ENCODE measurements around the gene IFT22. TPM values are rescaled to one million over a fixed set of nuclear protein-coding genes. Genes with fewer than 3 reads are reported as not detected.

IFT22 gene
- total and polyA plus RNA-seq, 7 donors: 7.6 to 38.5 (median 30.7) TPM

DNA sequence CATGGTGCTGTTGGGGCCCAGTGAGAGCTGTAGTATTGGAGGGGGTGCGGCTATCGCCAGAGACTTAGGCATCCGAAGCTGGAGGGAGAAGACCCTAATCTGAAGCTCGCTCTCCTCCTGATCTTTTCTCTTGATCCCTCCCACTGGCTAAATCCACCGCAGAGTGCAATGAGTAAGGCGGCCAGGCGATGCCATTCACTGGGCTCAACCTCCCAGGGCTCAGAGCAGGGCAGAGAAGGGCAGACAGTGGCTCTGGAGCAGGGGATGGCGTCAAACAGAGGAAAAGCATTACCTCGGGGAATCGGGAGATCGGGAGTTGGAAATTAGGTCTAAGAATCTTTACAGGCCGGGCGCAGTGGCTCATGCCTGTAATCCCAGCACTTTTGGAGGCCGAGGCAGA, 18.8 kb upstream of the IFT22 start:
- Histone ChIP-seq H3K27me3 (no peaks in the 10 kb centered on the region), H3K9me3 (no peaks in the 10 kb centered on the region), H3K27ac (no peak overlapping the region), H3K36me3 (no peaks in the 10 kb centered on the region), H3K4me1 (no peaks in the 10 kb centered on the region), H3K4me3 (no peak overlapping the region)
- no peak for DNase-seq
- intact Hi-C loops (cut with DNase I): no loop called here
- no peak for TF ChIP-seq POLR2A (IDR thresholded peaks at IDR 0.05)
- TF ChIP-seq, protein P1, sequence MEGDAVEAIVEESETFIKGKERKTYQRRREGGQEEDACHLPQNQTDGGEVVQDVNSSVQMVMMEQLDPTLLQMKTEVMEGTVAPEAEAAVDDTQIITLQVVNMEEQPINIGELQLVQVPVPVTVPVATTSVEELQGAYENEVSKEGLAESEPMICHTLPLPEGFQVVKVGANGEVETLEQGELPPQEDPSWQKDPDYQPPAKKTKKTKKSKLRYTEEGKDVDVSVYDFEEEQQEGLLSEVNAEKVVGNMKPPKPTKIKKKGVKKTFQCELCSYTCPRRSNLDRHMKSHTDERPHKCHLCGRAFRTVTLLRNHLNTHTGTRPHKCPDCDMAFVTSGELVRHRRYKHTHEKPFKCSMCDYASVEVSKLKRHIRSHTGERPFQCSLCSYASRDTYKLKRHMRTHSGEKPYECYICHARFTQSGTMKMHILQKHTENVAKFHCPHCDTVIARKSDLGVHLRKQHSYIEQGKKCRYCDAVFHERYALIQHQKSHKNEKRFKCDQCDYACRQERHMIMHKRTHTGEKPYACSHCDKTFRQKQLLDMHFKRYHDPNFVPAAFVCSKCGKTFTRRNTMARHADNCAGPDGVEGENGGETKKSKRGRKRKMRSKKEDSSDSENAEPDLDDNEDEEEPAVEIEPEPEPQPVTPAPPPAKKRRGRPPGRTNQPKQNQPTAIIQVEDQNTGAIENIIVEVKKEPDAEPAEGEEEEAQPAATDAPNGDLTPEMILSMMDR (IDR thresholded peaks at IDR 0.05): no peak
- no peak for TF ChIP-seq POLR2AphosphoS5 (IDR thresholded peaks at IDR 0.05)
- no peak for TF ChIP-seq EP300 (IDR thresholded peaks at IDR 0.05)
- 88 to 93% methylated on average over 14 of the region's 14 CpGs for WGBS, 2 donors

DNA sequence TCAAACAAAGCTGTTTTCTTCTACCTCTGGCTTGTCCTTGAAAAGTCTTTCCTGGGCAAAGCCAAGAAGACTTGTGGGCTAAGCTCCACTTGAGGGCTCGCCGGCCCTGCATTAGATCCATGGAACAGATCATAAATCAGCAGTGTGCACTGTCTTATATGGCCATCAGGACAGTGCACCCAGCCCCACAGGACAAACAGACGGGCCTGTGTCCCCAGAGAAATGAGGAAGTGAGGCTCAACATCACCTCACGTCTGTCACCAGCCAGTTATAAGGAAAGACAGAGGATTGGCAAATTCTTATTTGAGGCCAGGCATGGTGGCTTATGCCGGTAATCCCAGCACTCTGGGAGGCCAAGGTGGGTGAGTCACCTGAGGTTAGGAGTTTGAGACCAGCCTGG, 12.3 kb upstream of the IFT22 start:
- intact Hi-C loops (cut with DNase I): no loop called here
- Histone ChIP-seq H3K36me3 (no peaks in the 10 kb centered on the region), H3K27ac (no peak overlapping the region), H3K9me3 (no peaks in the 10 kb centered on the region), H3K27me3 (no peaks in the 10 kb centered on the region), H3K4me1 (no peaks in the 10 kb centered on the region), H3K4me3 (no peak overlapping the region)
- WGBS, 2 donors: 18 to 48% methylated on average over 5 of the region's 5 CpGs
- TF ChIP-seq, protein P1 (IDR thresholded peaks at IDR 0.05): no peak
- no peak for TF ChIP-seq EP300 (IDR thresholded peaks at IDR 0.05)
- no peak for TF ChIP-seq POLR2A (IDR thresholded peaks at IDR 0.05)
- no peak for TF ChIP-seq POLR2AphosphoS5 (IDR thresholded peaks at IDR 0.05)
- no peak for DNase-seq

DNA sequence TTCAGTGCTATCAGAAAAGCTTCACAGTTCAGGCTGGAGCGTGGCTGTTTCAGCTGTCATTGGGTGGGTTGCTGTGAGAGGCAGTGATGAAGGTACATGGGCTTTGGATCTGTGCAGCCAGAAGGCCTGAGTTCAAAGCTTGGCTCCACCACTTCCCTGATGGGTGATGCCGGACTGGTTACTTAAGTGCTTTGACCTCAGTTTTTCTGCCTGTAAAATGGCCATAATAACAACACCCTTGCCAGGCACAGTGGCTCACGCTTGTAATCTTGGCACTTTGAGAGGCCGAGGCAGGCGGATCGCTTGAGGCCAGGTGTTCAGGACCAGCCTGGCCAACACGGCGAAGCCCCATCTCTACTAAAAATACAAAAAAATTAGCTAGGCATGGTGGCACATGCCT, 10.4 kb upstream of the IFT22 start:
- no peak for DNase-seq
- 92 to 94% methylated on average over 8 of the region's 8 CpGs for WGBS, 2 donors
- Histone ChIP-seq H3K36me3 (no peaks in the 10 kb centered on the region), H3K27me3 (no peaks in the 10 kb centered on the region), H3K27ac (no peak overlapping the region), H3K9me3 (no peaks in the 10 kb centered on the region), H3K4me3 (no peak overlapping the region), H3K4me1 (no peaks in the 10 kb centered on the region)
- intact Hi-C loops (cut with DNase I): no loop called here
- TF ChIP-seq EP300 (IDR thresholded peaks at IDR 0.05) (no peak), POLR2AphosphoS5 (IDR thresholded peaks at IDR 0.05) (no peak), POLR2A (IDR thresholded peaks at IDR 0.05) (no peak)
- TF ChIP-seq, protein P1 (IDR thresholded peaks at IDR 0.05): no peak

DNA sequence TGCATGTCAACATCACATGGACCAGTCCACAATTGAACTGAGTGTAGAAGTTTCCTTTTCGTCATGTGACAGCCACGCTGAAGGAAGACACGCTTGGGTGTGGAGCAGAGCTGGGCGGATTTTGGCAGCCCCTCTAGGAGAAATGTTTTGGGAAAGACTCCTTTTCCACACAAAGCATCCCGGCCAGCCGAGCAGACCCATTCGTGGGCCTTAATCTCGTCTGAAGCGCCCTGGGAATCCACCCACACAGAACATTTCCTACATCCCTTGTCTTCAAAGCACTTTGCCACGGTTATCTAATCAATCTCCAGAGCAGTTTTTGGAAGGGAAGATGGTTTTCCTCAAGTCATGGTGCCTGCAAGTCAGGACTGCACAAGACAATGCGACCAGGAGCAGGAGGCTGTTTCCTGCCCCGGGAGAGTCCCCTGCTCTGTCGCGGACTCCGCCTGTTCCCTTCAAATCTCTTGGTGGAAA, 8.4 kb upstream of the IFT22 start:
- Histone ChIP-seq H3K4me1 (no peaks in the 10 kb centered on the region), H3K27me3 (no peaks in the 10 kb centered on the region), H3K27ac (no peak overlapping the region), H3K9me3 (no peaks in the 10 kb centered on the region), H3K36me3 (no peaks in the 10 kb centered on the region), H3K4me3 (no peak overlapping the region)
- WGBS, 2 donors: 66 to 69% methylated on average over 15 of the region's 15 CpGs
- no peak for DNase-seq
- TF ChIP-seq POLR2AphosphoS5 (IDR thresholded peaks at IDR 0.05): no peak
- TF ChIP-seq, protein P1 (IDR thresholded peaks at IDR 0.05): no peak
- no peak for TF ChIP-seq POLR2A (IDR thresholded peaks at IDR 0.05)
- TF ChIP-seq EP300 (IDR thresholded peaks at IDR 0.05): no peak
- intact Hi-C loops (cut with DNase I): no loop called here

DNA sequence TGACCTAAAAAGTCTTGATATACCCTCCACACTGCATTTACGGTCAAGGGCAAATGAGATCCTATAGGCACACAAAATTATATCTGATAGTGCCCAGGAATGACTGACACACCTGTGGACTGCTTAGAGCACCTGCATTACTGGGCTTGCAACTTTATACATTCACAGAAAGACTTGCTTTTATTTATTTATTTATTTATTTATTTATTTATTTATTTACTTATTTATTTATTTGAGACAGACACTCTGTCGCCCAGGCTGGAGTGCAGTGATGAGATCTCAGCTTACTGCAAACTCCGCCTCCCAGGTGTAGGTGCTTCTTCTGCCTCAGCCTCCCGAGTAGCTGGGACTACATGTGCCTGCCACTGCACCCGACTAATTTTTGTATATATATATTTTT, 6.5 kb upstream of the IFT22 start:
- DNase-seq: no peak
- Histone ChIP-seq H3K4me3 (no peak overlapping the region), H3K27me3 (no peaks in the 10 kb centered on the region), H3K27ac (no peak overlapping the region), H3K9me3 (no peaks in the 10 kb centered on the region), H3K36me3 (no peaks in the 10 kb centered on the region), H3K4me1 (no peaks in the 10 kb centered on the region)
- TF ChIP-seq POLR2AphosphoS5 (IDR thresholded peaks at IDR 0.05) (no peak), EP300 (IDR thresholded peaks at IDR 0.05) (no peak), POLR2A (IDR thresholded peaks at IDR 0.05) (no peak)
- TF ChIP-seq, protein P1 (IDR thresholded peaks at IDR 0.05): no peak
- intact Hi-C loops (cut with DNase I): no loop called here
- WGBS, 2 donors: 83 to 91% methylated on average over 5 of the region's 5 CpGs

Measured in sigmoid colon (tissue), 7 donors.